ENCODE measurements around the gene NACAD. TPM values are rescaled to one million over a fixed set of nuclear protein-coding genes. Genes with fewer than 3 reads are reported as not detected.

Gene NACAD
- total RNA-seq: 1 to 10 TPM in 1 of 2 donors, under 1 TPM in 1; 0.71 to 1.3 TPM

- Mint-ChIP-seq H3K27ac (peak within 1 kb of the TSS; percentile 71), H3K4me1 (peaks cover 6% of the 10 kb centered on the region), H3K9me3 (no peaks in the 10 kb centered on the region), H3K36me3 (ENCODE audit: low read depth) (no peaks in the 10 kb centered on the region), H3K27me3 (peaks cover 6% of the 10 kb centered on the region), H3K4me3 (peak within 1 kb of the TSS; percentile 70)
- peak; percentile 58 for ATAC-seq (replicated peaks)
Measured at GRCh38 chr7:45088821-45089340, at the start of gene NACAD. NACAD (minus strand) TSS chr7:45088969; CDS start chr7:45088894, 75 bp downstream.

- Mint-ChIP-seq H3K27me3 (no peaks in the 10 kb centered on the region), H3K27ac (peak overlapping the region; percentile 69), H3K4me3 (no peak overlapping the region), H3K36me3 (ENCODE audit: low read depth) (no peaks in the 10 kb centered on the region), H3K4me1 (peaks cover 6% of the 10 kb centered on the region), H3K9me3 (no peaks in the 10 kb centered on the region)
- peak; percentile 84 for ATAC-seq (replicated peaks)
Measured at GRCh38 chr7:45136106-45137060, 47.6 kb upstream of the NACAD start.

GRCh38 chr7:45133877-45134276 is 45.1 kb upstream of the NACAD start:
- ATAC-seq (replicated peaks): no peak
- no peak overlapping the region for H3K4me3 Mint-ChIP-seq

GRCh38 chr7:45133352-45133751 is 44.6 kb upstream of the NACAD start:
- ATAC-seq (replicated peaks): no peak
- H3K36me3 Mint-ChIP-seq (ENCODE audit: low read depth): no peaks in the 10 kb centered on the region
- no peak overlapping the region for H3K4me3 Mint-ChIP-seq
- H3K27me3 Mint-ChIP-seq: no peaks in the 10 kb centered on the region
- H3K4me1 Mint-ChIP-seq: peaks cover 6% of the 10 kb centered on the region
- H3K27ac Mint-ChIP-seq: no peak overlapping the region
- H3K9me3 Mint-ChIP-seq: no peaks in the 10 kb centered on the region

More at GRCh38 chr7:45133877-45134276, 45.1 kb upstream of the NACAD start:
- Mint-ChIP-seq H3K27ac (no peak overlapping the region), H3K27me3 (no peaks in the 10 kb centered on the region), H3K9me3 (no peaks in the 10 kb centered on the region), H3K36me3 (ENCODE audit: low read depth) (no peaks in the 10 kb centered on the region), H3K4me1 (peaks cover 6% of the 10 kb centered on the region)

GRCh38 chr7:45132708-45133320 is 44.0 kb upstream of the NACAD start:
- Mint-ChIP-seq H3K4me1 (peaks cover 6% of the 10 kb centered on the region), H3K27ac (no peak overlapping the region), H3K4me3 (no peak overlapping the region), H3K27me3 (no peaks in the 10 kb centered on the region), H3K9me3 (no peaks in the 10 kb centered on the region), H3K36me3 (ENCODE audit: low read depth) (no peaks in the 10 kb centered on the region)
- no peak for ATAC-seq (replicated peaks)

- H3K4me1 Mint-ChIP-seq: peaks cover 6% of the 10 kb centered on the region
- no peak for ATAC-seq (replicated peaks)
- H3K27me3 Mint-ChIP-seq: no peaks in the 10 kb centered on the region
- H3K4me3 Mint-ChIP-seq: no peak overlapping the region
- peak overlapping the region; percentile 67 for H3K27ac Mint-ChIP-seq
- no peaks in the 10 kb centered on the region for H3K36me3 Mint-ChIP-seq (ENCODE audit: low read depth)
- no peaks in the 10 kb centered on the region for H3K9me3 Mint-ChIP-seq
Measured at GRCh38 chr7:45131891-45132290, 43.1 kb upstream of the NACAD start.

GRCh38 chr7:45130910-45131309 is 42.1 kb upstream of the NACAD start:
- H3K27me3 Mint-ChIP-seq: no peaks in the 10 kb centered on the region
- no peaks in the 10 kb centered on the region for H3K36me3 Mint-ChIP-seq (ENCODE audit: low read depth)
- no peak overlapping the region for H3K27ac Mint-ChIP-seq
- no peak for ATAC-seq (replicated peaks)
- H3K4me3 Mint-ChIP-seq: no peak overlapping the region
- peaks cover under 1% of the 10 kb centered on the region for H3K4me1 Mint-ChIP-seq
- no peaks in the 10 kb centered on the region for H3K9me3 Mint-ChIP-seq

GRCh38 chr7:45129906-45130305 is 41.1 kb upstream of the NACAD start:
- no peak for ATAC-seq (replicated peaks)
- no peak overlapping the region for H3K4me3 Mint-ChIP-seq
- peak overlapping the region; percentile 21 for H3K27ac Mint-ChIP-seq
- no peaks in the 10 kb centered on the region for H3K36me3 Mint-ChIP-seq (ENCODE audit: low read depth)
- H3K9me3 Mint-ChIP-seq: no peaks in the 10 kb centered on the region
- no peaks in the 10 kb centered on the region for H3K27me3 Mint-ChIP-seq
- H3K4me1 Mint-ChIP-seq: no peaks in the 10 kb centered on the region

- H3K9me3 Mint-ChIP-seq: no peaks in the 10 kb centered on the region
- no peak overlapping the region for H3K4me3 Mint-ChIP-seq
- no peak for ATAC-seq (replicated peaks)
- no peaks in the 10 kb centered on the region for H3K27me3 Mint-ChIP-seq
- H3K4me1 Mint-ChIP-seq: no peaks in the 10 kb centered on the region
- H3K27ac Mint-ChIP-seq: no peak overlapping the region
- H3K36me3 Mint-ChIP-seq (ENCODE audit: low read depth): no peaks in the 10 kb centered on the region
Measured at GRCh38 chr7:45129181-45129800, 40.5 kb upstream of the NACAD start.

- no peak overlapping the region for H3K27ac Mint-ChIP-seq
Measured at GRCh38 chr7:45126920-45127319, 38.2 kb upstream of the NACAD start.

GRCh38 chr7:45126201-45126600 is 37.4 kb upstream of the NACAD start:
- no peaks in the 10 kb centered on the region for H3K4me1 Mint-ChIP-seq

More at GRCh38 chr7:45126920-45127319, 38.2 kb upstream of the NACAD start:
- H3K4me1 Mint-ChIP-seq: no peaks in the 10 kb centered on the region
- H3K27me3 Mint-ChIP-seq: no peaks in the 10 kb centered on the region
- no peaks in the 10 kb centered on the region for H3K9me3 Mint-ChIP-seq
- H3K36me3 Mint-ChIP-seq (ENCODE audit: low read depth): no peaks in the 10 kb centered on the region
- ATAC-seq (replicated peaks): no peak
- no peak overlapping the region for H3K4me3 Mint-ChIP-seq

GRCh38 chr7:45125193-45125904 is 36.6 kb upstream of the NACAD start:
- Mint-ChIP-seq H3K4me3 (no peak overlapping the region), H3K36me3 (ENCODE audit: low read depth) (no peaks in the 10 kb centered on the region), H3K27ac (no peak overlapping the region), H3K4me1 (no peaks in the 10 kb centered on the region), H3K27me3 (no peaks in the 10 kb centered on the region), H3K9me3 (no peaks in the 10 kb centered on the region)
- no peak for ATAC-seq (replicated peaks)

More at GRCh38 chr7:45126201-45126600, 37.4 kb upstream of the NACAD start:
- H3K27ac Mint-ChIP-seq: no peak overlapping the region
- H3K4me3 Mint-ChIP-seq: no peak overlapping the region
- ATAC-seq (replicated peaks): no peak
- no peaks in the 10 kb centered on the region for H3K36me3 Mint-ChIP-seq (ENCODE audit: low read depth)
- no peaks in the 10 kb centered on the region for H3K27me3 Mint-ChIP-seq
- H3K9me3 Mint-ChIP-seq: no peaks in the 10 kb centered on the region

- H3K36me3 Mint-ChIP-seq (ENCODE audit: low read depth): no peaks in the 10 kb centered on the region
- H3K27me3 Mint-ChIP-seq: no peaks in the 10 kb centered on the region
- H3K9me3 Mint-ChIP-seq: no peaks in the 10 kb centered on the region
- H3K27ac Mint-ChIP-seq: peak overlapping the region; percentile 93
- H3K4me3 Mint-ChIP-seq: no peak overlapping the region
- no peak for ATAC-seq (replicated peaks)
- no peaks in the 10 kb centered on the region for H3K4me1 Mint-ChIP-seq
Measured at GRCh38 chr7:45123913-45124710, 35.3 kb upstream of the NACAD start.

All from activated T-helper 17 cell treated with anti-CD3 and anti-CD28 coated beads, Interleukin-2, amount 50 U/mL, for 72 hours (primary cell).